ENCODE measurements around the gene ZNF629.

Gene ZNF629

DNA sequence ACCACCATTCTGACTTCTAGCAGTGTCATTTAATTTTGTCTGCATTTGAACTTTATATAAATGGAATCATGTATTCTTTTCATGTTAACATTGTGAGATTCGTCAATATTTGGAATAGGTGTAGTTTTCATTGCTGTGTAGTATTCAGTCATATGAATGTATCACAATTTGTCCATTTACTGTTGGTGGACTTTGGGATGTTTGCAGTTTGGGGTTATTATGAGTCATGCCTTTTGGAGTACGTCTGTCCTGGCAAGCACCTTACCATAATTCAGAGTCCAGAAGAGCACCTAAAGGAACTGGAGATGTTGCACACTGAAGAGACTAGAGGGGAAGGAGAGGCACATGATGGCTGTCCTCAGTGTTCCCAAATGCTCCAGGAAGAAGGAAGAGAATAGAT lies 41.9 kb downstream of the ZNF629 start:
- no peak overlapping the region for H3K4me3 ChIP-seq (ENCODE audit: low read depth, low read length)
- TF ChIP-seq, protein P1, sequence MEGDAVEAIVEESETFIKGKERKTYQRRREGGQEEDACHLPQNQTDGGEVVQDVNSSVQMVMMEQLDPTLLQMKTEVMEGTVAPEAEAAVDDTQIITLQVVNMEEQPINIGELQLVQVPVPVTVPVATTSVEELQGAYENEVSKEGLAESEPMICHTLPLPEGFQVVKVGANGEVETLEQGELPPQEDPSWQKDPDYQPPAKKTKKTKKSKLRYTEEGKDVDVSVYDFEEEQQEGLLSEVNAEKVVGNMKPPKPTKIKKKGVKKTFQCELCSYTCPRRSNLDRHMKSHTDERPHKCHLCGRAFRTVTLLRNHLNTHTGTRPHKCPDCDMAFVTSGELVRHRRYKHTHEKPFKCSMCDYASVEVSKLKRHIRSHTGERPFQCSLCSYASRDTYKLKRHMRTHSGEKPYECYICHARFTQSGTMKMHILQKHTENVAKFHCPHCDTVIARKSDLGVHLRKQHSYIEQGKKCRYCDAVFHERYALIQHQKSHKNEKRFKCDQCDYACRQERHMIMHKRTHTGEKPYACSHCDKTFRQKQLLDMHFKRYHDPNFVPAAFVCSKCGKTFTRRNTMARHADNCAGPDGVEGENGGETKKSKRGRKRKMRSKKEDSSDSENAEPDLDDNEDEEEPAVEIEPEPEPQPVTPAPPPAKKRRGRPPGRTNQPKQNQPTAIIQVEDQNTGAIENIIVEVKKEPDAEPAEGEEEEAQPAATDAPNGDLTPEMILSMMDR (conservative IDR thresholded peaks at IDR 0.05; ENCODE audit: low read depth, low read length), result no peak

GRCh38 chr16:30744183-30744582 lies 42.8 kb downstream of the ZNF629 start:
- no peak for DNase-seq (ENCODE audit: low read depth)

More for the DNA sequence above, 41.9 kb downstream of the ZNF629 start:
- no peak for DNase-seq (ENCODE audit: low read depth)

DNA sequence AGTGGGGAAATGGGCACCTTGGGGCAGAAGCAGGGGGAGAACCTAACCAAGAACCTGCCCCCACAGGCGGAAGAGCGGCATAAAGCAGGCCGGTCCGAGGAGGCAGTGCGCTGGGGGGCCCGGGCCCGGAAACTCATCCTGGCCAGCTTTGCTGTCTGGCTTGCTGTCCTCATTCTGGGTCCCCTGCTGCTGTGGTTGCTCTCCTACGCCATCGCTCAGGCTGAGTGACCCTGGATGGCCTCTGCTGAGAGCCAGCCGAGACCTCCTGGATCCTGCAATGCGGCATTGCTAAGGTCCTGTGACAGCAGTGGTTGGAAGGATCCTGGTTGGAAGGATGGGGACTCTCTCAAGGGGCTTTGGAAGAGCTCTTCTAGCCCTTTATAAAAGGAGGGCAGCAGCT lies 43.3 kb downstream of the ZNF629 start:
- DNase-seq (ENCODE audit: low read depth), result no peak
- TF ChIP-seq, protein P1 (conservative IDR thresholded peaks at IDR 0.05; ENCODE audit: low read depth, low read length), result no peak
- H3K4me3 ChIP-seq (ENCODE audit: low read depth, low read length), result no peak overlapping the region

More at GRCh38 chr16:30744183-30744582, 42.8 kb downstream of the ZNF629 start:
- TF ChIP-seq, protein P1 (conservative IDR thresholded peaks at IDR 0.05; ENCODE audit: low read depth, low read length), result no peak
- no peak overlapping the region for H3K4me3 ChIP-seq (ENCODE audit: low read depth, low read length)

DNA sequence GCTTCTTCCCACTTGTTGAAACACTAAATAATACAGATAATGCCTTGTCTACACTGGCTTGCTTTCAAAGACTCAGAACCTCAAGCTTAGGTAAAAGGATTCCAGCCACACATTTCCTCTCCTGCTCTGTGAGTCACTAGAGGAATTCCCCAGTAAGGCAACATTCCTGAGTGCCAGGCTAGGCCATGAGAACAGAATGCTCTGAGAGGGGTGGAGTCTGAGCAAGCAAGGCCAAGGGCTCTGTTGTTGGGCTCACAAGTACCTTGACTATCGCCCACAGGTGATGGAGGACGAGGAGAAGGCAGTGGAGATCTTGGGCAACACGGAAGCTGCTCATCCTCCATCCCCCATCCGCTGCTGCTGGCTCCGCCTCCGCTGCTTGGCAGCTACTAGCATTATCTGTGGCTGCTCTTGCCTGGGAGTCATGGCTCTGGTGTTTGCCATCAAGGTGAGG lies 45.5 kb downstream of the ZNF629 start:
- no peak overlapping the region for H3K4me3 ChIP-seq (ENCODE audit: low read depth, low read length)
- DNase-seq (ENCODE audit: low read depth), result peak; percentile 92
- TF ChIP-seq, protein P1 (conservative IDR thresholded peaks at IDR 0.05; ENCODE audit: low read depth, low read length), result no peak

GRCh38 chr16:30740364-30741251 lies 46.4 kb downstream of the ZNF629 start:
- DNase-seq (ENCODE audit: low read depth), result peak; percentile 86

GRCh38 chr16:30738984-30739951 lies 47.7 kb downstream of the ZNF629 start:
- no peak for DNase-seq (ENCODE audit: low read depth)
- no peak overlapping the region for H3K4me3 ChIP-seq (ENCODE audit: low read depth, low read length)
- TF ChIP-seq, protein P1 (conservative IDR thresholded peaks at IDR 0.05; ENCODE audit: low read depth, low read length), result no peak

More at GRCh38 chr16:30740364-30741251, 46.4 kb downstream of the ZNF629 start:
- H3K4me3 ChIP-seq (ENCODE audit: low read depth, low read length), result no peak overlapping the region
- TF ChIP-seq, protein P1 (conservative IDR thresholded peaks at IDR 0.05; ENCODE audit: low read depth, low read length), result no peak

Data from choroid plexus epithelial cell (primary cell).